Glutamatergic neuron (in vitro differentiated cells): ENCODE data around the gene USP25. TPM values are rescaled to one million over a fixed set of nuclear protein-coding genes. Genes with fewer than 3 reads are reported as not detected.

Source experiments
- DNase-seq: peaks from one replicate; pipeline ENCODE4 v3.0.0; 2022
- H3K27ac Mint-ChIP-seq: one replicate; pipeline ENCODE4 v1.8.0; 2020; ENCODE audit warnings: mild to moderate bottlenecking, mixed read lengths, inconsistent platforms; ENCODE audit not compliant: unreplicated experiment
- H3K27me3 Mint-ChIP-seq: one replicate; pipeline ENCODE4 v1.8.0; 2020; ENCODE audit warnings: mild to moderate bottlenecking, moderate library complexity, mixed read lengths, inconsistent platforms; ENCODE audit not compliant: unreplicated experiment
- H3K36me3 Mint-ChIP-seq: one replicate; pipeline ENCODE4 v1.8.0; 2020; ENCODE audit warnings: mild to moderate bottlenecking, mixed read lengths, inconsistent platforms; ENCODE audit not compliant: unreplicated experiment
- H3K4me1 Mint-ChIP-seq: one replicate; pipeline ENCODE4 v1.8.0; 2020; ENCODE audit warnings: mild to moderate bottlenecking, low read depth, mixed read lengths, inconsistent platforms; ENCODE audit not compliant: unreplicated experiment
- H3K4me3 Mint-ChIP-seq: one replicate; pipeline ENCODE4 v1.8.0; 2020; ENCODE audit warnings: mild to moderate bottlenecking, mixed read lengths, inconsistent platforms; ENCODE audit not compliant: unreplicated experiment
- H3K9me3 Mint-ChIP-seq: one replicate; pipeline ENCODE4 v1.8.0; 2020; ENCODE audit warnings: mild to moderate bottlenecking, moderate library complexity, mixed read lengths, inconsistent platforms; ENCODE audit not compliant: unreplicated experiment
- CTCF ChIP-seq: fragments of 200-600 bp; sonication (generic); IDR thresholded peaks from one replicate; pipeline ENCODE4 v1.5.0; 2021; ENCODE audit not compliant: partially characterized antibody, unreplicated experiment
- total RNA-seq: library from RNA; stranded (reverse); fragmentation: NEBNext Ultra II Directional; extraction: Animal tissue kit (Norgen Biotek cat#: 25700); gene quantifications from one replicate; pipeline ENCODE4 v1.2.1, GENCODE V29; 2021; ENCODE audit not compliant: unreplicated experiment

Gene USP25
- total RNA-seq, 1 donor from 2014 or later: 16.3 TPM

DNA sequence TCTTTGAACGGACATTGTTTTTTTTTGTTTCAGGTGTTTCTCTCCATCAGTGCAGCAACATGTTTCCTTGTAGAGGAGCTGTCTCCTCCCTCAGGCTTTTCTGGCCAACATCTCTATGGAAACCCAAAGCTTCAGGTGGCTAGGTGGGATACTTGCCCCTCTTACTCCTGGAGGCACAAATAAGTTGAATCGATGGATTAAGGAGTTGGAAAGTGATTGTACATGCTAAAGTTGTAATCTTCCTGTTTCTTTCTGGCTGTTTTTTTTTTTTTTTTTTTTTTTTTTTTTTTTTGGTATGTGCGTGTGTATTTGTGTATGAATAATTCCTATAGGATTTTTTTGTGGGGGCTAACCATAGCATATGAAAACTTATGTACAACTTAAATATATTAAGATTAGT lies 10.6 kb downstream of the USP25 start:
- DNase-seq: no peak
- no peak overlapping the region for H3K27ac Mint-ChIP-seq
- H3K36me3 Mint-ChIP-seq: peaks cover 5% of the 10 kb centered on the region
- peaks cover 6% of the 10 kb centered on the region for H3K27me3 Mint-ChIP-seq
- no peak for TF ChIP-seq CTCF
- peaks cover 20% of the 10 kb centered on the region for H3K4me1 Mint-ChIP-seq
- peaks cover 4% of the 10 kb centered on the region for H3K9me3 Mint-ChIP-seq
- no peak overlapping the region for H3K4me3 Mint-ChIP-seq

DNA sequence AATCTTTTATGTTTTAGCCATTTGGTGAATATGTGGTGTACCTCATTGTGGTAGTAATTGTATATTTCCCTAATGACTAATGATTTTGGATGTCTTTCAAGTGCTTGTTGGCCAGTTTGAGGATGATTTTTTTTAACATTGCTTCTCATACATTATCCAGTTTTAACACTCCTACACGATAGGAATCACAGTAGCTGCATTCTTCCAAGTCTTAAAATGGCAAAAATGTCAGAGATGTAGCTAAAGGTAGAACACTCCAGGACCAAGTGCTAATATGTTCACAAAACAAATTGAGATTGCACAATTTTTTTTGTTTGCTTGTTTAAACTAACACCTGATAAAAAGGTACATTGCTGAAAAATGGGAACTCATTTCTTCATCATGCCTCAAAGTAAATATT lies 11.7 kb downstream of the USP25 start:
- no peak for TF ChIP-seq CTCF
- H3K4me3 Mint-ChIP-seq: no peak overlapping the region
- no peak for DNase-seq
- H3K4me1 Mint-ChIP-seq: peaks cover 20% of the 10 kb centered on the region
- peaks cover 6% of the 10 kb centered on the region for H3K27me3 Mint-ChIP-seq
- peaks cover 5% of the 10 kb centered on the region for H3K36me3 Mint-ChIP-seq
- no peak overlapping the region for H3K27ac Mint-ChIP-seq
- peaks cover 4% of the 10 kb centered on the region for H3K9me3 Mint-ChIP-seq

GRCh38 chr21:15742052-15742670 lies 12.4 kb downstream of the USP25 start:
- peaks cover 20% of the 10 kb centered on the region for H3K4me1 Mint-ChIP-seq
- no peak for TF ChIP-seq CTCF
- H3K9me3 Mint-ChIP-seq: peaks cover 4% of the 10 kb centered on the region
- H3K4me3 Mint-ChIP-seq: no peak overlapping the region
- peaks cover 5% of the 10 kb centered on the region for H3K36me3 Mint-ChIP-seq
- no peak for DNase-seq
- peak overlapping the region; percentile 65 for H3K27ac Mint-ChIP-seq
- H3K27me3 Mint-ChIP-seq: peaks cover 6% of the 10 kb centered on the region

DNA sequence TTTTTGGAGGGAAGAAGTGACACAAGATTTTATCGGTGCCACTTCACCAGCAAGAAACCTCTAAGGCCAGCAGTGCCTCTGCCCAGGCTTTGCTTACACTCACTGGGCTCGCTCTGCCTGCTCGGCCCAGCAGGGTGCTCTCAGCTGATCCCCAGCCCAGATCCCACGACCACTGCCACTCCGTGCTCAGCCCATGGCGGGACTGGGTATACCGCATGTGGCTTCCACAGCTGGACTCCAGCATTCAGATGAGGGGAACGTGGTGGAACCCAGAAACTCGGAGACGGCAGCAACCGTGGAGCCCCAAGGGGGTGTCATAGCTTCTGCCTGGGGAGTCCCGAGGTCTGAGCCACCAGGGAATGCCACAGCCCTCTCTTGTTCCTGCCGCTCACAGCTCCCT lies 12.9 kb downstream of the USP25 start:
- peaks cover 6% of the 10 kb centered on the region for H3K27me3 Mint-ChIP-seq
- H3K4me1 Mint-ChIP-seq: peaks cover 20% of the 10 kb centered on the region
- H3K4me3 Mint-ChIP-seq: no peak overlapping the region
- H3K27ac Mint-ChIP-seq: no peak overlapping the region
- H3K9me3 Mint-ChIP-seq: peaks cover 4% of the 10 kb centered on the region
- H3K36me3 Mint-ChIP-seq: peaks cover 5% of the 10 kb centered on the region
- no peak for TF ChIP-seq CTCF
- DNase-seq: no peak

- Mint-ChIP-seq H3K4me1 (peaks cover 20% of the 10 kb centered on the region), H3K9me3 (peaks cover 4% of the 10 kb centered on the region), H3K36me3 (no peaks in the 10 kb centered on the region), H3K4me3 (no peak overlapping the region), H3K27ac (no peak overlapping the region), H3K27me3 (peaks cover 6% of the 10 kb centered on the region)
- TF ChIP-seq CTCF: no peak
- no peak for DNase-seq
Observed at GRCh38 chr21:15743593-15743992, 13.8 kb downstream of the USP25 start.
